ENCODE results near the gene BBIP1.

Gene BBIP1, protein sequence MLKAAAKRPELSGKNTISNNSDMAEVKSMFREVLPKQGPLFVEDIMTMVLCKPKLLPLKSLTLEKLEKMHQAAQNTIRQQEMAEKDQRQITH

DNA sequence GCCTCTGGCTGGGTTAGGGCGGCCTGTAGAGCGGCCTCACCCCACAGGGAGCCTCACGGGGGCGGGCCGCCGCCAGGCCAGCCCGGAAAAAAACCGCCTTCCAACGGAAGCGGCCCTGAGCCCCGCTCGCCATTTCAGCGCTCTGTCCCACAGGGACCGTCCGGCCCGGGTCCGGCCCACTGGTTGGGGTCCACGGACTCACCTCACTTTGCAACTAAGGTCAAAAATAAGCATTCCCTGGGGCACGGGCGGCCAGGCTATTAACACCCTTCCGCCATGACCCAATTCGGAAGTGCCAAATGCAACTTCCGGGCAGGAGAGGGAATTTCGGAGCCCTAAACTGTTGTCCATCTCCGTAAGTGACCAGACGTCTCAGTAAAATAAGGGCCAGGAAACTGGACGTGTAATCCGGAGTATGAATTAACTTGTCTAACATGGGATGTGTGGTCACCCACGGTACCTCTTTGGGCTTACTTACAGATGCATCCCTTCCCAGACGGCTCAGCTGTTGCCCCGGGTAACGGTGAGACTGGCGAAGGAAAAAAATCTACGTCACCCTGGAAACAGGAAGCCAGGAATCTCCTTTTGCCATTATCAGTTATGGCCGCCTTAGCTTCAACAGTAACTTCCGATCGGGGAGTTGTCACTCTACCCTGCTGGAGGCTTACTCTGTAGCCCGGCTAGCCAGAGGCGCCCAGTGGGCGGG lies at the start of gene BBIP1:
Gene BBIP1 (minus strand): TSS at position 538 of the 706 bp plus-strand sequence. CDS start 1,023 bp downstream, outside the sequence.
- DNase-seq (ENCODE audit: low read depth) = peak; percentile 99

DNA sequence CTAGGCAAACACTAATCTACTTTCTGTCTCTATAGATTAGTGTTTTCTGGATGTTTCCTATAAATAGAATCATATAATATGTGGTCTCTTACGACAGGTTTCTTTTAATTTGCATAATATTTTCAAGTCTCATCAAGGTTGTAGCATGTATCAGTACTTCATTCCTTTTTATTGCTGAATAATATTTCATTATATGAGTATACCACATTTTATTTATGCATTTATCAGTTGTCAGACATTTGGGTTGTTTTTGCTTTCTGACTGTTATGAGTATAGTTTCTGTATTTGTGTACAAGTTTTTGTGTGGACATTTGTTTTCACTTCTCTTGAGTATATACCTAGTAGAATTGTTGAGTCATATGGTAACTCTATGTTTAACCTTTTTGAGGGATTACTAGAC lies 48.7 kb upstream of the BBIP1 start:
- no peak for DNase-seq (ENCODE audit: low read depth)

DNA sequence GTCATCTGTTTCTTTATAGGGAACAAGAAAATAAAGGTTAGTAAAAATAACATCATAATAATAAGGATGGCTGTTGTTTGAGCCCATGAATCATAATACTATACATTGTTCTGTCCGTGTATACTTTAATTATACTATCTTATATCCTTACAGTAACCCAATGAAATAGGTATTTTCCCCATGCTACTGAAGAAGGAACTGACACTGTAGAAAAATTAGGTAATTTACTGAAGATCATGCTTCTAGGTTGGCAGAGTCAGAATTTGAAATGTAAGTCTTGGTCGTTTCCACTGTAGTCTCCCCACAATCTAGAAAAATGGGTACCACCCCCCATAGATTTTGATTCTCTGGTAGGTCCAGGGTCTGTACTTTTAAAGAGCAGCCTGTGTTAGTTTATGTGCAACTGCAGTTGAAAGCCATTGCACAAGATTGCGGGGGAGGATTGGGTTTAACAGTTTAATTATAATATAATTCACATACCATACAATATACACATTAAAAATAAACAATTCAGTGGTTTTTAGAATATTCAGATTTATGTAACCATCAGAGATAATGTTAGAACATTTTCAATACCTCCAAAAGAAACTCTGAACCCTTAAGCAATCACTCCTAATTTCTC lies 48.1 kb upstream of the BBIP1 start:
- no peak for DNase-seq (ENCODE audit: low read depth)

DNA sequence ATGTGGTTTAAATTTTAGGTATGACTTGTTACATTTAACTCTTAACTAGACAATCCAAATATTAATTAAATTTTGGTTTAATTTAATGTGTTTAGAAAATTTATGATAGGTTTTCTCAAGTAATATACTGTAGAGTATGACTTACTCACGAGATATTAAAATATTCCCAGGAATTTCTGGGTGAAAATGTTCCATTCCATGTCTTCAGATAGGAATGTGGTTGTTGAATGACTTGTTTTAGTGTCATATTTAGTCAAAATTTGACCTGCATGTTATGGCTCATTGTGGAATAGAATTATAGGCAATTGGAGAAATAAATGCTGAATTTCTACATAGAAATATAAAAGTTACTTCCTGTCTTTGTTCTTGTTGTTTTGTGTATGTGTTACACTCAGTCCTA lies 47.2 kb upstream of the BBIP1 start:
- no peak for DNase-seq (ENCODE audit: low read depth)

DNA sequence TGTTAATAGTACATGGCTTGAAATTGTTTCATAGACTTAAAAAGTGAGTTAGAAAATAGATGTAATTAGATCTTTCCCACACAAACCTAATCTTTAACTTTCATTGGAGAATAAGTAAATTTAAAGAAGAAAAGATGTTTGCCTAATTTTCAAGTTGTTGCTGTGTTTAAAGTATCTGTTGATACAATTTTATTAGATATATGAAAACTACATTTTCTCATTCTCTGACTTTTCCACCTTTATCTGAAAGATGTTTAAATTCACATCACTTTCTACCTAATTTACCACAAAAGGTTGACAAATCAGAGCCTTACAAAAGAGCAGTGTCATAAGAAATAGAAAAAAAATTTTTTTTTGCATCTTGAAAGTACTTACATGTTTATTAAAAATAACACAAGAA lies 46.2 kb upstream of the BBIP1 start:
- DNase-seq (ENCODE audit: low read depth) = no peak

DNA sequence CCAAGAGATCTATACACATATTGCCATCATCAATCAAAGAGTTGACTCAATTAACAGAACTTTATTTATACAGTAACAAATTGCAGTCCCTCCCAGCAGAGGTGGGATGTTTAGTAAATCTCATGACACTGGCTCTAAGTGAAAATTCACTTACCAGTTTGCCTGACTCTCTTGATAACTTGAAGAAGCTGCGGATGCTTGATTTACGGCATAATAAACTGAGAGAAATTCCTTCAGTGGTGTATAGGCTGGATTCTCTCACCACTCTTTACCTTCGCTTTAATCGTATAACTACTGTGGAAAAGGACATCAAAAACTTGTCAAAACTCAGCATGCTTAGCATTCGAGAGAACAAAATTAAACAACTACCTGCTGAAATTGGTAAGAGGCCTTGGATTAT lies 45.7 kb upstream of the BBIP1 start:
- no peak for DNase-seq (ENCODE audit: low read depth)

DNA sequence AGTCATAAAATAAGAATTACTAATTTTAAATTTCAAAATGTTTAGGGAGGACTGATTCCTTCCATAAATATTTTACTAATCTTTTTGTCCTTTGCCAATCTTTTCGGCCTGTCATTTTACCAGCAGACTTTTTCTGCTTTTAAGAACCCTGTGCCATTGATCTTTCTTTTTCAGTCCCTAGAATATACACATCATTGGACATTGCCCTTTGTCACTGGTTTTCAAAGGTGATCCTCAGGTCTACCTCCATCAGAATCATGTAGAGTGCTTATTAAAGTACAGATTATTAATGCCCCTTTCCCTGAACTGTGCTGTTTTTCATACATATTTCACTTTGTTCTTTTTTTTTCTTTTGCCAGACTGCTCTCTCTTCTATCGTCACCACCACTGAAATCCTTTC lies 44.2 kb upstream of the BBIP1 start:
- DNase-seq (ENCODE audit: low read depth) = no peak

DNA sequence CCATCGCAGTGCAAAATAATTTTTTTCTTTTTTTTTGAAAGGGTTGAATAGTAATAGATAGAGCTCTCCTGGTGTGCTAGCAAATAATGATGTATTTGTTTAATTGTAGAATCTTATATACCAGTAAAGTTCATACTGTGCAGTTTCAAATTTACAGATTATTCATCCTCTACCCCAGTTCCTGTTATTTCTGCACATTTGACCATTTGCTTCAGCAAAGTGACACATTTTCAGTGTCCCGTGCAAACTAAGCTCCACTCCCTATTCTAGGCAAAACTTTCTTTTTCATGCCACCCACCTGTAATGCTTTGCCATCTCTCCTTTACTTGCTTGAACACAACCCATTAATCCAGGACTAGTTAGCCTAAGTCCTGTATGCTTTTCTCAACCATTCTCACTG lies 43.5 kb upstream of the BBIP1 start:
- no peak for DNase-seq (ENCODE audit: low read depth)

DNA sequence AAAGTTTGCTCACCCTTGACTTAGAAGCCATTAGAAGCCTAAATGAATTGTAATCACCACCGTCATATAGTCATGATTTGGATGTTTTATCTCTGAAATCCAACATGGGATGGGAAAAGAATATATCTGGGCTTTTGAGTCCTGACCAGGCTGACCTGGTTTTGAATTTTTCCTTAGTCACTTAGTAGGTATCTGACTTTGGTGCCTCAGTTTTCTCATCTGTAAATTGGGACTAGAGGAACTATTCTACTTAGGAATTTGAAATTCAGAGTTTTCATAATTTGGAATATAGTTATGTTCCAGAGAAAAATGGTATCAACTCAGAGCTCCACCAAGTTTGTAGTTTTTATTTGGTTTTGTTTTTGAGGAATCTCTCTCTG lies 41.3 kb upstream of the BBIP1 start:
- DNase-seq (ENCODE audit: low read depth) = no peak

DNA sequence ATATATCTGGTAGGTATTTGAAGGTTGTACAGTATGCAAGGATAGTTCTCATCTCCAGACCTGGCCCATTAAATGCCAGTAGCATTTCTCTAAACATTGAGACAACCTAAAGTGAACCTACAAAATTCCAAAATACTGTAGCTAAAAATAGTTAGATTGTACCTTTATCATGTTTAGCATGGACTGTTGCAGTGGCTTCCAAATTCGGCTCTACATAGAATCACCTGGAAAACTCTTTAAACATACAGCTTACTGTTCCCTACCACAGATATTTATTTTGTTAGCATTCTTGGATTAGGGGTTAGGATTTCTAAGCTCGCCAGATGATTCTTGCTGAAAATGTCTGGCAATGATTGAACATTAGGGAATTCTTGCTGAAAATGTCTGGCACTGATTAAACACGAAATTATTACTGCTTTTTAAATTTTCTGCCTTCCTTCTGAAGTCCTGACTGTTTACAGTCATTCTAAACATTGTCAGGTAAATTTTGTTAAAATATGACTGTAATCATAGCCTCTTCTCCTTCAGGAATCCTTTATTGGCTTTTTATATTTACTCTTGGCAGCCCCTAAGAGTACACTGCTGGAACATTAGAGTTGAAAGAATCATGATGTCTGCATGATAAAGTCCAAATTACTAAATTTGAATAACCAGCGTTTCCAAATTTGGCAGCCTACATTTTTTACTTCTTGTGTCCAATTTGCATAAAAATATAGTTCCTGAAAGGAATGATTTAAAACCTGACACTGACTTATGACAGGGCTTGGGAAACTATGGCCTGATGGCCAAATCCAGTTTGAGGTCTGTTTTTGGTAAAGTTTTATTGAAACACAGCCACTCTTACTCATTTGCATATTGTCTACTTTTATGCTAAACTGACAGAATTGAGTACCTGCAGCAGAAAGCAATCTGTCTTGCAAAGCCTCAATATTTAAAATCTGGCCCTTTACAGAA lies 40.7 kb upstream of the BBIP1 start:
- no peak for DNase-seq (ENCODE audit: low read depth)

DNA sequence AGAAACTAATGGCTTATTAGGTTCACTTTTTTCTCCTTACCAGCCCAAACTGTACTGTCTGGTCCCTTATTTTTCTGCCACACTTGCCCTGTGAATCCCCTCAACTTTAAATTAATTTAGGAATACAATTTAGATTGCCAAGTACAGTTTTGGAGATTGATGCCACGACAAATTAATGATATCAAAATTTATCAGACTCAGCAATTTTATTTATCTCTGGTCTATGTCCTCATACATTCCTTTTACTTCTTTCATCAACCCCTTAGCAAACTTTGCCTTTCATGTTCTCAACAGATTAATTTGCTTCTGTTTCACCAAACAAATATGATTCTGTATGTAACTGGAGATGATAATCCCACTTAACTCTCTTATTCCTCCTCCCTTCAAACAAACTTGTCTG lies 38.6 kb upstream of the BBIP1 start:
- DNase-seq (ENCODE audit: low read depth) = no peak

DNA sequence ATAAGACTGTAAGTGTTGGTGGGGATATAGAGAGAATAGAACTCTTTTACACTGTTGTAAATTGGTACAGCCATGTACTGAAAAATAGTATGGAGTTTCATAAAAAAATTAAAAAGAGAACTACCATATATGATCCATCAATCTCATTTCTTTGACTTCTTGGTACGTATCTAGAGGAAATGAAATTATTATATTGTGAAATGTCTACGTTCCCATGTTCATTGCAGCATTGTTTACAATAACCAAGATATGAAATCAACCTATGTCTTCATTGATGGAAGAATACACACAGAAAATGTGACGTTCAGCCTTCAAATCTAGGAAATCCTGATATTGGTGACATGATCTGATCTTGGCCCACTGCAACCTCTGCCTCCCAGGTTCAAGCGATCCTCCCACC lies 32.4 kb upstream of the BBIP1 start:
- no peak for DNase-seq (ENCODE audit: low read depth)

DNA sequence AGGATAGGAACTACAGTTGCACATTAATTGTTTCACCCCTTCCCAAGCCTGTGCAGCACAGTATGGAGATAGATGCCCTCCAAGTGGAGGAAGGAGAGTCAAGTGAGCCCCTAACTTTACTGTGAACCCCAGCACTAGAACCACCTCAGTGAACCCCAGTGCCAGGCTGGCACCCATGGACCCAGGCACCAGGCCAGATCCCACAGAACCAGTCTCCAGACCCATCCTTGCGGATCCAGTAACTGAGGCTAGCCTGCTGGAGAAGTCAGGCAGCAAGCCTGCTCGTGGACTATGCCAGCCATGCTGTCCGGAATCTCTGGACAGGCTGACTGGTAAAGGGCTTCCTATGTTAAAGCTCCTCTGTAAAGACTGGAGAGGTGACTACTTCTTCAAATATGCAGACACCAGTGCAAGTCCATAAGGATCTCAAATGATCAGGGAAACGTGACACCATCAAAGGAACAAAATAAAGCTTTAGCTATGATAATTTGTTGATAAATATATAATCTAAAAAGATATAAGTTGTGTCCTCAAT lies 28.1 kb upstream of the BBIP1 start:
- peak; percentile 28 for DNase-seq (ENCODE audit: low read depth)

DNA sequence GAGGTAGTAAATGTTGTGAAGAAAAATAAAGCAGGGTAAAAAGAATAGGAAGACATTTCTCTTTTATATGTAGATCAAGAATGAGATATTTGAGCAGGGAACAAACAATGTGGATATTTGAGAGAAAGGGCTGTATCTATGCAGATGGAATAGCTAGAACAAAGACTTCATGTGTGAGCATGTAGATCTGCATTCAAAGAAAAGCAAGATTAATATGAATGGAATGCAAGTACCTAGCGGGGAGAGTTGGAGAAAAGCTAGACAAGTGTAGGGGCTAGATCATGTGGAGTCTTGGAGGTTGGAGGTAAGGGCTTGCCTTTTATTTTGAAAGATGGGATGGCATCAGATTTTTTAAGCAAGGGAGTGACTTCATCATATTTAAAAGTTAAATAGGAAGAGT lies 27.5 kb upstream of the BBIP1 start:
- DNase-seq (ENCODE audit: low read depth) = no peak

DNA sequence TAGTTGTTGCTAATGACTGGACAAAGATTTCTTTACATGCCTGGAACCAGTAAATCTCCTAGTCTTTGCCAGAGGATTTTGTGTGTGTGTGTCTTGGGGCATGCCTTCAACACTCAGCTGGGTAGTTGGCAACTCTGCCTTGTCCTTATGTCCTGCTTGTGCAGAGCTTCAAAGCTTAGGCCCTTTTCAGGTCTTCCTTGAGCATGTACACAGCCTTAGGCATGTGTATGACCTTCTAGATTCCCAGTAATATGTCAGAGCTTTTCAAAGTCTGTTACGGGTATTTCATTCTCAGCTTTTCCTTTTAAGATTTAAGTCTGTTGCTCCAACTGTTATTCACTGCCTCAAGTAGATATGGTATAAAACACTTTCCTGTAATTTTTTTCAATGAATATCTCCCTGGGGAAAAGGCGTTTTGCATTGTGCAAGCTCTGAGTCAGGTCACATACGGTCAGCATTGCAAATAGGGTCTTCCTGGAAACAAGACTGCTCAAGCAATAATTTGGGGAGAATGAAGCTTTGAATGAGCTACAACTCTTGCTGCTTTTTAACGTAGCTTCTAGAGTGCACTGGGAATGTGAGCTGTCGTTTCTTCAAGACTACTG lies 25.9 kb upstream of the BBIP1 start:
- no peak for DNase-seq (ENCODE audit: low read depth)

DNA sequence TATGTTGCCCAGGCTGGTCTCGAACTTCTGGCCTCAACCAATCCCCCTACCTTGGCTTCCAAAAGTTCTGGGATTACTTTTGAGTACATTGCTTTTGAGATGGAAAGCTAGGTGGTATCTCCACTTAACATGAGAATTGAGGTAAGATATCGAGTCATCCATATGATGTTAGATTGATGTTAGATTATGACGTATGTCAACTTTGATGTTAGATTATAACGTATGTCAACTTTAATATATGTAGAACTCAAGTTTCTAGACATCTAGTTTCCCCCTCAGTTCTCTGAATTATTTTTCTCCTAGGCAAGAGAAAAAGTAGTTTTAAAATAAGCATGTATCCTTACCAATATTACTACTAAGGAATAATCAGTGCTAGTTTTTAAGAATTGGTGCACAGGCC lies 20.4 kb upstream of the BBIP1 start:
- DNase-seq (ENCODE audit: low read depth) = no peak

DNA sequence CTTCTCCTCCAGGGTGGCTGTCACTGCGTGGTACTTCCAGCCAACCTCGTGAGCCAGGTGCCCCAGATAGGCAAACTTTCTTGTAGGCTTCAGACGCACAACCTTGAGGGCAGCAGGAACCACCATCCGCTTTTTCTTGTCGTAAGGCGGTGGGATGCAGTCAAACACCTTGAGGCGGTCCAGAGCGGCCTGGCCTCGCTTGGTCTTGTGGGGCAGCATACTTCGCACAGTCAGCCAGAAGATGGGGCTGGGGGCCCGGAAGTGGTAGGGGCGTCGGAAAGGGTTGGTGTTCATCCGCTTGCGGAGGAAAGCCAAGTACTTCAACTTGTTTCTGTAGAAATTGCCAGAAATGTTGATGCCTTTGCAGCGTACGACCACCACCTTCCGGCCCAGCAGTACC lies 17.8 kb upstream of the BBIP1 start:
- DNase-seq (ENCODE audit: low read depth) = no peak

DNA sequence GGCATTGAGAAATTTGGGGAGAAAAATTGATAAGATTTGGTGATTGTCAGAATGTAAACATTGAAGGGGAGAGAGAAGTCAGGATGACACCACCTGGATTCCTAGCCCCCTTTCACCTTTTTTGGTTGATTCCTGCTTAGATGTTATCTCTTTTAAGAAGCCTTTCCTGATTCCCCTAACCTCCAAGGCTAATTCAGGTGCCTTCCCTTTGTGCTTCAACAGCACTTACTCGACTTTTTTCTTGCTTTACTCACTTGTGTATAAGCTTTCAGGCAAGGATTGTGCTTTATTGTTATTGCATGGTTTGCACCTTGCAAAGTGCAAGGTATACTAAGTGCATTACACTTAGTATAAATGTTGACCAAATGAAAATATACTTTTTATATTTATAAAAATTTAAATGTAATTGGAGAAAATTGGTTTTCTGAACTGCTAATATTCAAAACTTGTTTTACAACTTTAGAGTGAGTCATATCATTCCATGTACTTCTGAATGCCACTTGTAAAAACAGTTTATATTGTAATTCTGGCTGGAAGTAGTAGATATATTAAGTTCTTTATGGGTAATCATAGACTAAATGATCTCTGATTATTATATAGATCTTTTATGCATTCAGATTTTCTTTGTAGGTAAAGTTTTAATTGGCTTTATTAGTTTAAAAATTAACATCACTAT lies 13.7 kb upstream of the BBIP1 start:
- no peak for DNase-seq (ENCODE audit: low read depth)

DNA sequence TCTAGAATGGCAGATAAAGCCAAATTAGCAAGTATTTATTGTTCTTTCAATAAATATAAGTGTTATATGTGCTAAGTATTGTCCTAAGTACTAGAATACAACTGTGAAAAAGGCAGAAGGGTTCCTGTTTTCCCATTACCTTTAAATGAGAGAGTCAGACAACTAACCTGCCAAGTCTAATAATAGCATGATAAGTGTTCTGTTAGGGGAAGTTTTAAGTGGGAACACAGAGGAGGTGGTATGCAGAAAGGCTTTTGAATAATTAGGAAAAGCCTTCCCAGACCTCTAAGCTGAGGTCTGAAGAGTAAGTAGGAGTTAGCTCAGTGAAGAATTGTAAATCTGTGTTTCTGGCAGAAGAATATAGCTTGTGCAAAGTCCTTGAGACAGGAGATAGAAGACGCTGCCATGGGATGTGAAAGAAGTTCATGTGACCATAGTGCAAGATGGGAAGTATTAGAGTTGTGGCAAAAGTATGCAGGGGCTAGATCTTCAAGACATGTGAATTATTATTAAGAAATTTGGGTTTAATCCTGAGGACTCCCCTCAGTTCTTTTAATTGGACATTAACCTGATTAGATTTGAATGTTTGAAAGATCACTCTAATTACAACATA lies 12.9 kb upstream of the BBIP1 start:
- no peak for DNase-seq (ENCODE audit: low read depth)

DNA sequence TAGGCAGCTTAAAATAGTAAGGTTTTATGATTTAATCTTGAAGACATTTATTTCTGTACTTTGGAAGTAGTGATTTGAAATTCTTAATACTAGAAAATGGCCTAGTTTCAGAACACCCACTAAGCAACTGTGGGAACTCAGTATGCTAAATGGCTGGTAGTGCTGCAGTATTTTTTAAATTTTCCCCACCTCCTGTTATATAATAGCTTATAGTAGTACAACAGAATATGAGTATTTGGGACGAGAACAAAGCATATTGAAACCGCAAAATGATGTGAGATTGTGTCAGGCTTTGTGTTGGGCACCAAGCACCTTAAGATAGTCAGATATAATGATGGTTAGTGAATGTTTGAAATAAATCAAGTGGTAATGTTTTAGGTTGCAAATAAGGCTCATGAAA lies 8.5 kb upstream of the BBIP1 start:
- no peak for DNase-seq (ENCODE audit: low read depth)

DNA sequence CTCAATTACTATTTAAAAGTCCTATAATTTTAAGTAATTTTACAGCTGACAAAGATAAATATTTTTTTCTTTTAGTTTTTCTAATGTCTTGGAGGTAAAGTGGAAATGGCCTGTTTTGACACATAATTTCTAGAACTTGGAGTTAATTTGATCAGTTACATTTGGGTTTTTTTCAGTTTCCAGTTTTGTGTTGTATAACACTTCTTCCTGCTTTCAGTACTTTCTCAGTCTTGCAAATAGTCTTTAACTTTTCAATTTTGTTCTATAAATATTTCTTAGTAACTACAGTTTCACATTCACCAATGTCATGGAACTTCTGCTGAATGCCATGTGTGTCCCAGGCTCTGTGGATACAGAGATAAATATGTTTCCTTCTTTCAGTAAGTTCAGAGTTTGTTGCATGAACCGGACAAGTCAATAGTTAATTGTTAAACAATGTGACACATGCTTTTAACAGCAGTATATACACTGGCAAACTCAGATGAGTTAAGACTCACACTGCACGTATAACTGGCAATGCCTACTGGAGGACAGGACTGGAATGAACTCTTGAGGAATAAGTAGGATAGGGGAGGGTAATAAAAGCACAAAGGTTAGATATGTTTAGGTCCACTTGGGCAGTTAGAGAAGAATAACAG lies 5.0 kb upstream of the BBIP1 start:
- no peak for DNase-seq (ENCODE audit: low read depth)

Measured in non-pigmented ciliary epithelial cell (primary cell).